HG03175 (cell line): ENCODE measurements around the gene RXFP4.
A peak's percentile ranks its signal among the peaks of the same experiment; 100 is the strongest.

Source experiments
- ATAC-seq: cut with Tn5 transposase; IDR thresholded peaks from one replicate; pipeline ENCODE4 v1.9.1; 2021; ENCODE audit warnings: mild to moderate bottlenecking, moderate library complexity; ENCODE audit not compliant: unreplicated experiment

RXFP4 gene

GRCh38 chr1:155957411-155957915 is 16.0 kb downstream of the RXFP4 start:
- no peak for ATAC-seq

DNA sequence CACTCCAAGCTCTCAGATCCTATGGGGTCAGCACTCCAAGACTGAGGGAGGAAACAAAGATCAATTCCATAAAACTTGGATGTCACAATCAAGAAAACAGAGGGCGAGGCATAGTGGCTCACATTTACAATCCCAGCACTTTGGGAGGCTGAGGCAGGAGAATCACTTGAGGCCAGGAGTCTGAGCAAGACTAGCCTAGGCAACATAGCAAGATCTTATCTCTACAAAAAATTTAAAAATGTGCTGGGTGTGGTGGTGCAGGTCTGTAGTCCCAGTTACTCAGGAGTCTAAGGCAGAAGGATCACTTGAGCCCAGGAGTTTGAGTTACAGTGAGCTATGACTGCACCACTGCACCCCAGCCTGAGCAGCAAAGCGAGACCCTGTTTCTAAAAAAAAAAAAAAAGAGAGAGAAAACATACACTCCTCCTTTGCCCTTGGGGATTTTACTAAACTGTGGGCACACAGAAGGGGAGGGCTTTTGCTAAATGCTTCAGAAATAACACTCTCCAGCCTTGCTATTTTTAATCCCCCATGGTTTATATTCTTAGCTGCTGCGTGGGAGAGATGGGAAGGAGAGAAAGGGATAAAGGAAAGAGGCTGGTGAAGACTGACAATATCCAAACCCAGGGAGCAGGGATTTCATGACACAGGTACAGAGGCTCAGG is 18.8 kb downstream of the RXFP4 start:
- ATAC-seq = no peak

DNA sequence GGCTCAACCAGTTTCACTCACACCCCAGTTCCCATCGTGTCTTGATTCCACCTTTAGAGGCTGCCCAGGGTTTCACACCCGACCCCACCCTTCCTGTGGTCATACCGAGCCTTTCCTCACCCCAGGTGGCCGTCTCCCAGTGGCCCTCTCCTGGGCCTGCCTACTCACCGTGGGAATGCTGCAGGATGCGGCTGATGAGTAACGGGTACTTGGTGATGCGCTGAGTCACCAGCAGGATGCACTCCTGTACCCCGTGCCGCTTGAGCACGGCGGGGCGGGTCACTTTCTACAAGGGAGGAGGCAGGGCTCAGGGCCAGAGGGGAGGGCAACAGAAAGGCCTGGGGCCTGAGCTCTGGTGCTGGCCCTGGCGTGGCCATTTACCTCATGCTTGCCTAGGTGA is 20.5 kb downstream of the RXFP4 start:
- no peak for ATAC-seq

DNA sequence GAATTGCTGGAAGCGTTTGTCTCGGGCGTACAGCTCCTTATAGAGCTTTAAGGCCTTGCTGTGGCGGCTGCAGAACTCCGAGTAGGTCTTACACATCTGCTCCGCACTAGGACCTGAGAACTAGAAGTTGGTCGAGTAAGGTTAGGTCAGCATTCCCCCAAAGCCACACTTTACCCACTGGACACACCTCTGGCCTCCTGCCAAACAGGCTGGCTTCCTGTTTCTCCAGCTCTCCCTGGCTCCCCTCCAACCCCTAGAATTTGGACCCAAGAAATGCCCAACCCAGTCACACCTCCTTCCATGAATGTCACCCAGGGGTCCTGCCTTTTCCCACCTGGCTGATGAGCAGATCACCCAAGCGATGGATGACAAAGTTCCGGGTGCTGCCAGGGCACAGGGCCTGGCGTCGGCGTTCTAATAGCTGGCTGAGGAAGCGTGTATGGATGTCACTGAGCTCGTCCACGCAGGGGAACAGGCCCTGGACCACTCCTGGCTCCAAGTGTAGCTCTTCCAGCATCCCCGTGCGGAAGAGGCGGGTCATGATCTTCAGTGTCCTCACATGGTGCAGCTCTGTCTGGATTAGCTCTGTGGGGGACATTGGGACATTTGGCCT is 21.3 kb downstream of the RXFP4 start:
- ATAC-seq = no peak

DNA sequence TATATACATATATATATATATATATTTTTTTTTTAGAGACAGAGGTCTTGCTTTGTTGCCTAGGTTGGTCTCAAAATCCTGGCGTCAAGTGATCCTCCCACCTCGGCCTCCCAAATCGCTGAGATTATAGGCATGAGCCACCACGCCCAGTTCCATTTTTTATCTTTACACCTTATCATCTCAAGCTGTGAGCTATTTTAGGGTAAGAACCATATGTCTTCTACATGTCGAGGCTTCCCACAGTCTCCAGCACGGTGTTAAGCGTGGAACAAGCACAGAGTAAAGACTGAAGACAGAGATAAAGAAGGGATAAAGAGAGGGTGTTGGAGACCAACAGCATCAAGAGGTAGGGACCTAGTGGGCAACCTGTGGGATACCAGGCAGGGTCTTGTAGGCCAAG is 22.8 kb downstream of the RXFP4 start:
- no peak for ATAC-seq

DNA sequence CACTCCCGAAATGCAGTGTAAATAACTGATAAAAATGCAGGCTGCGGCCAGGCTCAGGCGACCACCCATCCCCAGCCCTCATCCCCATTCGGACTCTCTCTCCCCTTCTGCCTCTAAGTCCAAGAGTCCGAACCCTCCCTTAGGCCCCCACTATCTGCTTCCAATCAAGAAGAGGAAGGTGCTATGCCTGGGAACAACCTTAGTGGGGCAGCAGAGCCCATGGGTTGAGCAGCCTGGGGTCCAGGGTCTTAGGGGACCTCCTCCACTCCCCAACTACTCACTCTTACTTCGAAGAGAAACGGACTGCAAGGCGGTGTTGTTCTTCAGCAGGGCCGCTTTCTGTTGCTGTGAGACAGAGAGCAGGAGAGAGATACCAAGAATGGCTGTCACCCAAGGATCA is 24.7 kb downstream of the RXFP4 start:
- ATAC-seq = no peak

- ATAC-seq = no peak
These were observed 25.3 kb downstream of the RXFP4 start for GRCh38 chr1:155966750-155967149.

DNA sequence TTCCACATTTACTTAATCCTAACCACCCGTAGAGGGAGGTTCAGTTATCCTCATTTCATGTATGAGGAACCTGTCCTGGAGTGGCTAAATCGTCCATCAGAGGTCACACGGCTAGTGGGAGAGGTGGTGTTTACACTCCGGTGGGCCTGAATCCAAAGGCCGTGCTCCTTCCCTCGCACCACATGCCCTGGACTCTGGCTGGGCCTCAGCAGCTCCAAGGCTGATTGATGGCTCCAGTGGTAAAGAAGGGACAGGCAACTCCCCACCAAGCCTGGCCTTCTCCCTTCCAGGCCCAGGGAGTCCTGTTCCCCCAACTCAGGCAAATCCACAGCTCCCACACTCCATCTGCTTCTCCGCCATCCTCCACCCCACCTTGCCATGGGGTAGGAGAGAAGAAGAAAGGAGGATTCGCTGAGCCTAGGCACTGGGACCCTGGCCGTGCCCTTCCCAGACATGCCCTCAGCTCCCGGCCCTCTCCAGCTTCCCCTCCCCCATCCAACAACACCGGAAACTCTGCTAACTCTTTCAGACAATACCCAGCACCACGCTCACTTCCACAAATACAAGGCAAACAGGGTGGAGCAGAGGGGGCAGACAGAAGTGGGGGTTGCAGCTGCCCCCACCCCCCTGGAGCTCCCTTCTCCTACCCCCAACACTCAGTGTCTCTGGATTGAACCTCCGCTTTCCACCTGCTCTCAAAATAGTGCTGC is 26.1 kb downstream of the RXFP4 start:
- ATAC-seq = no peak

DNA sequence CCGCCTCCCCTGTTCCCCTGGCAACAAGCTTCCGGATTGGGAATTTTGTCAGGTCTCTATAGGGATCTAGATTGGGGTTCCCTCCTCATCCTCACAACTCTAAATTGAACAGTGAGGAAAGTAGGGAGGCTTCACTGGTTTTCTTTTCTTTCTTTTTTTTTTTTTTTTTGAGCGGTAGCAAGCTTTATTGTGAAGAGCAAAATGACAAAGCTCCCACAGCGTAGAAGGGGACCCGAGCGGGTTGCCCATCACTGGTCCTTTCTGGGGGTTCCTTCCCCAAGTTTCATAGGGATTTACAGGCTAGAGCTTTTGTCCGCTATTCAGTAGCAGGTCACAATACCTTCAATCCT is 26.6 kb downstream of the RXFP4 start:
- no peak for ATAC-seq

- no peak for ATAC-seq
These were observed 27.2 kb downstream of the RXFP4 start for GRCh38 chr1:155968670-155969069.

GRCh38 chr1:155969377-155969791 is 27.9 kb downstream of the RXFP4 start:
- no peak for ATAC-seq

DNA sequence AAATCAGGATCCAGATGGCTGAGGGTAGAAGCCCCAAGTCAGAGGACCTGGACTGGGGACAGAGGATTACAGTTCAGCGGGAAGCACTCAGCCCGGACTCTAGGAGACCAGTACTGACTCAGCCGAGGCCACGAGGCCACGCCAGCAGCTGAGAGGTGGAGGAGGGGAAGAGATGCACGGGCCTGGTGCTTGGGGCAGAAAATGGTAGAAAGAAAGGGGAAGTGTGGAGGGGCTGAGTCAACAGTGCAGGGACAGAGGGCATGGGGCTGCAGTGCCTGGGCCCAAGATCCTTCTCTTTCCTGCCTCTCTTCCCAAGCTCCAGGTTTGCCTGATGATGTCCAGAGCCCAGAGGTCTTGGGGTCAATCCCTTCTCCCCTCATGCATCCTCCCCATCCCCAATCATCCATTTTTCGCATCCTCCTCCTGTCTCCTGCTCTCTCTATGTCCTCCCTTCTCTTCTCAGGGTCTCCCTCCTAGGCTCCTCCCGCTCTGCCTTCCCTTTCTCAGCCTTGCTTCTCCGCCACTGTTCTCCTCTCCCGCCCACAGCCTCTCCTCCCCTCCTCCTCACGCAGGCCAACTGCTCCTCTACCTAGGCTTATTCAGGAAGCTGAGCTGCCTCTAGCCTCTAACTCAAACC is 29.2 kb downstream of the RXFP4 start:
- peak; percentile 62 for ATAC-seq

DNA sequence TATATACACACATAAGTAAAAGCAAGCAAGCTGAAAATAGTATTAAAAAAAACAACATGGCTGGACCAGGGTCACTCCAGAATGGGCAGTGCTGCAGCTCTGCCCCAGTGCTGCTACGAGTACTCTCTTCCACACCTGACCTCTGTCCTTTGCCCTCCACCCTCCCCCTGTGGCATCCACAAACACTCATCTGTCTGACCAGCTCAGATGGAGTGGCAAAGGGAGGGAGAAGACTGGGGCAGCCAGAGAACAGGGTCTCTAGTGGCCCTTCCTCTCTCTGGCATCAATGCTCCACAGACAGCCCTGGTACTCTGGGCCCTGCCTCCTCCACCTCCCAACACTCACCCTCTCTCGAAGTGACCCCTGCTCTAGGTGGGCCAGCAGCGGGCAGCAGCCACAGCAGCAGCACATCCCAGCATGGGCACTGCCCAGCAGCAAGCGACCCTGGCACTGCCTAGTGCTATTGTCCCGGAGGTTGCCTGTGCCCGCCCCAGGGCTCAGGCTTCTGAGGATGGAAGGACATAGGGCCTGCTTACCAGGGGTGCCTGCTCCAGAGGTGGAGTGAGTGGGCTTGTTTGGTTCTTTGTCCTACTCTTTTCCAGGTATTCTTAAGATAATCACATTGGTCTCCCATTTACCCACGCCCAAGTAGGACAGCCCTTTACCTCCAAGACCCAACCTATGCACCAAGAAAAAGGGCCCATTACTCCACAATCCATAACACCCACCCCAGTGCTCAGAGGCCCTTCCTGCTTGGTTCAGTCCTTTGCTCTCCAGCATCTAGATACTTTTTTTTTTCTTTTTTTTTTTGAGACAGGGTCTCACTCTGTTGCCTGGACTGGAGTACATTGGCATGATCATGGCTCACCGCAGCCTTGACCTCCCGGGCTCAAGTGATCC is 30.7 kb downstream of the RXFP4 start:
- ATAC-seq = no peak

DNA sequence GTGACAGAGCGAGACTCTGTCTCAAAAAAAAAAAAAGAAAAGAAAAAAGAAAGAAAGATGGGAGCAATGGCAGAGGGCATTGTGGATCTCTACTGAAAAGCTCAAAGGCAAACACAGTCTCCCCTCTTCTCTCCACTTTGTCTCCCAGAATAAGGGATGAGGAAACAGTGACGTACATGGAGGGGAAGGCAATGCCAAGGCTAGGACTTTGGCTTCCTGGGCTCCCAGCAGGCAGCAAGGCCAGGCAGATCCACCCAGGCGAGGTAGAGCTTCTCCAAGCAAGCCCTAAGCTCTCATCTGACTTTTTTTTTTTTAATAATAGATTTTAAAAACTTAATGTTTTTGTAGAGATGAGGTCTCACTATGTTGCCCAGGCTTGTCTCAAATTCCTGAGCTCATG is 32.3 kb downstream of the RXFP4 start:
- no peak for ATAC-seq

GRCh38 chr1:155974208-155975115 is 33.0 kb downstream of the RXFP4 start:
- ATAC-seq = no peak

DNA sequence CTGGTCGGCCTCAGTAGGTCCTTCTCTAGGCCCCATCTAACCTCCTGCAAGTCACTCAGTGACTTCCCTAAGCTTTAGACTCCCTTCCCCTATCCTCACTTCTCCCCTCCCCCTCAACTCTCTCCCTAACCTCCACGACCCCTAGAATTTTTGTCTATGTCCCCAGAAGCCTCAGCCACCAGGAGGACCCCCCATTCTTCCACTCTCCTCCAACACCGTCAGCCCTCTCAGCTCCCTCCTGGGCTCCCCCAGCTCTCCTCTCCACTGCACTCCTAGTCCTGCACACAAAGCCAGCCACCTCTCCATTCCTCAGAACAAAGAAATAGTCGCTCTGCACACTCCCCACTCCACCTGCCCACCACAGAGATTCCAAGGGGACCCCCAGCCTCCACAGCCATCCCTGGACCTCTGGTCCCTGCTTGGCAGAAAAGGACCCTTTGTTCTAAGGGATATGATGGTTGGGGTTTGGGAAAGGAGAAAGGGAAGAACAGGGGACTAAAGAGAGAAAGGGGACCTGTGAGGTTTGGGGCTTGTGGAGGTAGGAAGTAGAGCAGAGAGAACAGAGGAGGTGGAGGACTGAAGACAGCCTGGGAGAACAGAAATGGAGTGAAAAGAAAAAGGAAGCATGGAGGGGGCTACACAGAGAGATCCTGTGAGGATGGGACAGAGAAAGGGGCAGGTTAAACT is 34.1 kb downstream of the RXFP4 start:
- no peak for ATAC-seq

- ATAC-seq = no peak
These were observed 34.8 kb downstream of the RXFP4 start for GRCh38 chr1:155976062-155976912.
